Pericardium fibroblast (primary cell): ENCODE results near the gene CLASP1. TPM values are rescaled to one million over a fixed set of nuclear protein-coding genes. Genes with fewer than 3 reads are reported as not detected.

Experiments
- total RNA-seq: library from RNA; depleted of rRNA; stranded (reverse); fragments of >200 nt; gene quantifications from 2 replicates; pipeline ENCODE4 v1.2.3, GENCODE V29; 2015

The CLASP1 gene
- 18.3 and 19.8 TPM in 2 replicates for total RNA-seq

DNA sequence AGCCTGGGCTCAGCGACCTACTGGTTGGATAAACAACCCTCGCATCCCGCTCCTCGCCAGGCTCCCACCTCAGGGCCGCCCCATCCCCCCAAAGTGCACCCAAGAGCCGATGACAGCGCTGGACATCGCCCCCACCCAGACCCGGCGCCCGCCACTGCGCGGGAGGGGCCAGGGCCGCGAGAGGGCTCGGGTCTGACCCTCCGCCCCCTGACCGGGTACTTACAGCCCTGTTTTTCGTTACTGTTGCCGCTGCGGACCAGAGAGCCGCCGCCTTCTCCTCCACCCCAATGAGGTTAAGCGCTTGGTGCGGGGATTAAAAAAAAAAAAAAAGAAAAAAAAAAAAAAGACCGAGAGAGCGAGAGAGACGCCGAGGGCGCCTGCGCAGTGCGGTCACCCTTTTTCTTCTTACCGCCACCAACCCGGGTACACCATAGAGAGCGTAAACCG lies at the start of gene CLASP1:
Gene CLASP1 (minus strand): TSS at position 314 of the 447 bp plus-strand sequence. CDS start 43,567 bp downstream, outside the sequence.

Other genes with a start within 250 kb of the CLASP1 start
- gene RNU4ATAC, start 118.6 kb downstream of the CLASP1 start, total RNA-seq, result under 0.01 TPM in 2 replicates
- 42.2 and 46.7 TPM in 2 replicates for gene NIFK, start 87.4 kb upstream of the CLASP1 start, total RNA-seq
- gene TSN, start 106.2 kb upstream of the CLASP1 start, total RNA-seq, result 24.3 and 29.1 TPM in 2 replicates